Caco-2 (cell line): ENCODE results near the gene CACNG1. TPM values are rescaled to one million over a fixed set of nuclear protein-coding genes. Genes with fewer than 3 reads are reported as not detected.

Experiments
- BruUV-seq: library from RNA; stranded (reverse); fragments of 400-500 nt; replicated peaks from 2 replicates; lab custom pipeline; 2021; lab: Mats Ljungman, UMichigan
- CTCF ChIA-PET: fragments of 300-600 bp; sonication (Branson Sonifier 250); formaldehyde crosslinking; loops from one replicate; lab custom pipeline; 2022; ENCODE audit warnings: antibody characterized with exemption; lab: Charles Lee
- POLR2A ChIA-PET: fragments of 300-600 bp; sonication (Branson Sonifier 250); formaldehyde crosslinking; loops from one replicate; lab custom pipeline; 2022; ENCODE audit warnings: antibody characterized with exemption; lab: Charles Lee
- DNase-seq, 2 experiments: peaks; one replicate each; pipeline versions ENCODE4 v3.0.0 to v3.0.0-alpha.2; 2020 to 2022
- H3K27me3 ChIP-seq: replicated peaks from 2 replicates; pipeline ENCODE4 v1.6.0; 2011; ENCODE audit warnings: low read length; ENCODE audit not compliant: control insufficient read depth, insufficient read depth
- H3K36me3 ChIP-seq: 2 replicates; pipeline ENCODE4 v1.5.1; 2011; ENCODE audit warnings: low read length; ENCODE audit not compliant: control insufficient read depth, insufficient read depth
- H3K4me1 ChIP-seq: fragments of 250-450 bp; sonication (Bioruptor Pico); 2 replicates; pipeline ENCODE4 v1.5.1; 2020; ENCODE audit warnings: mild to moderate bottlenecking
- H3K4me3 ChIP-seq: 2 replicates; pipeline ENCODE4 v1.5.1; 2011; ENCODE audit warnings: low read depth, mild to moderate bottlenecking, control low read depth, low read length
- H3K9me3 ChIP-seq: fragments of 250-450 bp; sonication (Bioruptor Pico); 2 replicates; pipeline ENCODE4 v1.5.1; 2020; ENCODE audit warnings: mild to moderate bottlenecking, moderate library complexity
- H3K27ac Mint-ChIP-seq: one replicate; pipeline ENCODE4 v1.8.0; 2022; ENCODE audit warnings: mixed read lengths; ENCODE audit not compliant: unreplicated experiment
- H3K27me3 Mint-ChIP-seq: one replicate; pipeline ENCODE4 v1.8.0; 2022; ENCODE audit warnings: mixed read lengths; ENCODE audit not compliant: insufficient read depth, unreplicated experiment
- H3K36me3 Mint-ChIP-seq: one replicate; pipeline ENCODE4 v1.8.0; 2022; ENCODE audit warnings: mild to moderate bottlenecking, mixed read lengths; ENCODE audit not compliant: insufficient read depth, unreplicated experiment
- H3K4me1 Mint-ChIP-seq: one replicate; pipeline ENCODE4 v1.8.0; 2022; ENCODE audit warnings: low read depth, mixed read lengths; ENCODE audit not compliant: unreplicated experiment
- H3K4me3 Mint-ChIP-seq: one replicate; pipeline ENCODE4 v1.8.0; 2022; ENCODE audit warnings: mild to moderate bottlenecking, moderate library complexity, mixed read lengths; ENCODE audit not compliant: unreplicated experiment
- H3K9me3 Mint-ChIP-seq: one replicate; pipeline ENCODE4 v1.8.0; 2022; ENCODE audit warnings: mixed read lengths; ENCODE audit not compliant: unreplicated experiment
- CTCF ChIP-seq, 2 experiments: fragments of 200-600 bp in 1 of 2; IDR thresholded peaks; 1 replicate in 1 of 2; 2 replicates in 1 of 2; pipeline versions ENCODE4 v1.5.1 to v1.8.0; 2011 to 2022; ENCODE audit warnings: antibody characterized with exemption in 1 of 2, control low read depth in 1 of 2, inconsistent platforms in 1 of 2, low read depth in 1 of 2, low read length in 1 of 2, mild to moderate bottlenecking in 1 of 2, moderate library complexity in 1 of 2; ENCODE audit not compliant: insufficient read depth in 1 of 2, severe bottlenecking in 1 of 2, unreplicated experiment in 1 of 2
- intact Hi-C: fragments of 100-400 bp; cut with micrococcal nuclease; formaldehyde crosslinking; loops from one replicate; pipeline ENCODE4 v1.10.0; 2022; ENCODE audit not compliant: unreplicated experiment
- total RNA-seq: library from RNA; stranded (reverse); gene quantifications from 2 replicates; pipeline ENCODE4 v1.2.3, GENCODE V29; 2022

CACNG1 gene
- total RNA-seq, 1 experiment from 2014 or later = not detected

GRCh38 chr17:66995944-66996343 is 48.4 kb upstream of the CACNG1 start:
- POLR2A ChIA-PET = no interaction called here
- no peak for TF ChIP-seq CTCF (IDR thresholded peaks at IDR 0.05; ENCODE audit: insufficient read depth in 1 of 2, low read depth in 1 of 2, low read length in 1 of 2, severe bottlenecking in 1 of 2, unreplicated experiment in 1 of 2)
- DNase-seq = no peak
- no peaks in the 10 kb centered on the region for H3K4me1 ChIP-seq
- Mint-ChIP-seq H3K4me1 (no peaks in the 10 kb centered on the region), H3K27me3 (no peaks in the 10 kb centered on the region), H3K4me3 (no peak overlapping the region), H3K27ac (no peak overlapping the region), H3K36me3 (peaks cover 10% of the 10 kb centered on the region), H3K9me3 (no peaks in the 10 kb centered on the region)
- no TSS peak for BruUV-seq
- peaks cover 3% of the 10 kb centered on the region for H3K9me3 ChIP-seq
- no peaks in the 10 kb centered on the region for H3K27me3 ChIP-seq
- H3K4me3 ChIP-seq = no peak overlapping the region
- intact Hi-C loops = no loop called here
- CTCF ChIA-PET = no interaction called here
- H3K36me3 ChIP-seq = peaks cover 1% of the 10 kb centered on the region; the same call in 1 of the 2 replicates

- no peaks in the 10 kb centered on the region for H3K27me3 Mint-ChIP-seq
- no peaks in the 10 kb centered on the region for H3K4me1 Mint-ChIP-seq
- no peak for DNase-seq
- H3K27me3 ChIP-seq = no peaks in the 10 kb centered on the region
- H3K36me3 Mint-ChIP-seq = peaks cover 10% of the 10 kb centered on the region
- ChIA-PET CTCF (interaction anchor here (0.6 kb wide), 1 partner anchor 1578 kb away, joined by 3 read pairs; no protein-coding TSS in a partner anchor), POLR2A (no interaction called here)
- intact Hi-C loops = no loop called here
- no peak overlapping the region for H3K4me3 Mint-ChIP-seq
- BruUV-seq = no TSS peak
- no peak for TF ChIP-seq CTCF (IDR thresholded peaks at IDR 0.05; ENCODE audit: insufficient read depth in 1 of 2, low read depth in 1 of 2, low read length in 1 of 2, severe bottlenecking in 1 of 2, unreplicated experiment in 1 of 2)
- H3K27ac Mint-ChIP-seq = no peak overlapping the region
- H3K9me3 Mint-ChIP-seq = no peaks in the 10 kb centered on the region
- no peaks in the 10 kb centered on the region for H3K4me1 ChIP-seq
- no peak overlapping the region for H3K4me3 ChIP-seq
- H3K36me3 ChIP-seq = peaks cover 1% of the 10 kb centered on the region; the same call in 1 of the 2 replicates
- peaks cover 6% of the 10 kb centered on the region for H3K9me3 ChIP-seq
Measured at GRCh38 chr17:66996926-66997325, 47.4 kb upstream of the CACNG1 start.

DNA sequence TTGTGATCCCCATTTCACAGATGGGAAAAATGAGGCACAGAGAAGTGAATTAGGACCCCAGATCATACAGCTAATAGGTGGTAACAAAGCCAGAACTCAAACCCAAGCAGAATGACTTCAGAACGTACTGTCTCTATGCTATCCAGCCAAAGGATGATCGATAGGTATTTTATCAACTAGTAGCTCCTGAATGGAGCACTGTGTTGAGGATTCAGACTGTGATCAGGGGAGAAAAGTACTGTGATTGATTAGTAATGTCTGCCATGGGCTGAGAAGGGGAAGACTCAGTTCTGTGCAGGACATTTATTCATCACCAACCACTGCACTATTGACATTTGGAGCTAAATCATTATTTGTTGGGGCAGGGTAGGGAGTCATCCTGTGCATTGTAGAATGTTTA is 41.1 kb upstream of the CACNG1 start:
- TF ChIP-seq CTCF (IDR thresholded peaks at IDR 0.05; ENCODE audit: insufficient read depth in 1 of 2, low read depth in 1 of 2, low read length in 1 of 2, severe bottlenecking in 1 of 2, unreplicated experiment in 1 of 2) = no peak
- H3K27ac Mint-ChIP-seq = no peak overlapping the region
- no peaks in the 10 kb centered on the region for H3K9me3 Mint-ChIP-seq
- BruUV-seq = no TSS peak
- POLR2A ChIA-PET = no interaction called here
- Histone ChIP-seq H3K36me3 (peaks cover 1% of the 10 kb centered on the region; the same call in 1 of the 2 replicates), H3K27me3 (no peaks in the 10 kb centered on the region), H3K4me3 (no peak overlapping the region), H3K9me3 (peaks cover 6% of the 10 kb centered on the region), H3K4me1 (no peaks in the 10 kb centered on the region)
- peaks cover 5% of the 10 kb centered on the region for H3K36me3 Mint-ChIP-seq
- intact Hi-C loops = no loop called here
- no peaks in the 10 kb centered on the region for H3K27me3 Mint-ChIP-seq
- H3K4me3 Mint-ChIP-seq = no peak overlapping the region
- DNase-seq = no peak
- H3K4me1 Mint-ChIP-seq = no peaks in the 10 kb centered on the region
- CTCF ChIA-PET = interaction anchor here (0.7 kb wide), 1 partner anchor 159 kb away, joined by 3 read pairs; no protein-coding TSS in a partner anchor
